Mucosa of gallbladder (tissue), 1 donor: Measurements from ENCODE around the gene RGS9BP. TPM values are rescaled to one million over a fixed set of nuclear protein-coding genes. Genes with fewer than 3 reads are reported as not detected.
"Not testable (repeated sequence)": the region's sequence is repeated elsewhere in the genome, so short reads cannot be mapped to it uniquely, and the experiment has no call there.

ENCODE experiments used
- DNase-seq: peaks from one replicate; pipeline ENCODE4 v3.0.0-alpha.2; 2020; ENCODE audit warnings: low spot score
- total RNA-seq: library from RNA; stranded (reverse); gene quantifications from one replicate; pipeline ENCODE4 v1.2.1, GENCODE V29; 2021
- donor health status: DM: no; HTN: no; CAD: no.

The RGS9BP gene, protein sequence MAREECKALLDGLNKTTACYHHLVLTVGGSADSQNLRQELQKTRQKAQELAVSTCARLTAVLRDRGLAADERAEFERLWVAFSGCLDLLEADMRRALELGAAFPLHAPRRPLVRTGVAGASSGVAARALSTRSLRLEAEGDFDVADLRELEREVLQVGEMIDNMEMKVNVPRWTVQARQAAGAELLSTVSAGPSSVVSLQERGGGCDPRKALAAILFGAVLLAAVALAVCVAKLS
- total RNA-seq, result 0.20 TPM

- DNase-seq, result peak; percentile 60
Measured at GRCh38 chr19:32675720-32676185, at the start of gene RGS9BP. Gene RGS9BP, plus strand, starts transcription at chr19:32675848. Its CDS starts 416 bp downstream, at chr19:32676264.

DNA sequence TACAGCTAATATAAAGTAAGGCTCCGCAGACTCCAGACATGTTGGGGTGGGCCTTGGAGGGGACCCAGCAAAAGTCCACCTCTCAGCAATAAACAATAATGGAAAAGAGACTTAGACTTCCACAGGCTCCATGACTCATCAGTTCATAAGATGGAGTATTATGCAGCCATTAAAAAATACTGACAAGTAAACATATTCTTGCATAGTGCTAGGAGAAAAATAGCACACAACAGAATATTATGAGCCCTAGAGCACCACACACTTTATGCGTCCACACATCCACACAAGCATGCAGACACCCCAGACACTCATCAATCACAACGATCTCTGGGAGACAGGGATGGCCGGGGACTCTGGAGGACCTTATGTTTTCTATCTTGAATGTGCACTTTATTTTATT is 48.7 kb upstream of the RGS9BP start:
- DNase-seq, result no peak

GRCh38 chr19:32627714-32628270 is 47.9 kb upstream of the RGS9BP start:
- DNase-seq, result no peak

GRCh38 chr19:32630338-32630737 is 45.3 kb upstream of the RGS9BP start:
- no peak for DNase-seq

GRCh38 chr19:32631381-32631780 is 44.3 kb upstream of the RGS9BP start:
- DNase-seq, result no peak

DNA sequence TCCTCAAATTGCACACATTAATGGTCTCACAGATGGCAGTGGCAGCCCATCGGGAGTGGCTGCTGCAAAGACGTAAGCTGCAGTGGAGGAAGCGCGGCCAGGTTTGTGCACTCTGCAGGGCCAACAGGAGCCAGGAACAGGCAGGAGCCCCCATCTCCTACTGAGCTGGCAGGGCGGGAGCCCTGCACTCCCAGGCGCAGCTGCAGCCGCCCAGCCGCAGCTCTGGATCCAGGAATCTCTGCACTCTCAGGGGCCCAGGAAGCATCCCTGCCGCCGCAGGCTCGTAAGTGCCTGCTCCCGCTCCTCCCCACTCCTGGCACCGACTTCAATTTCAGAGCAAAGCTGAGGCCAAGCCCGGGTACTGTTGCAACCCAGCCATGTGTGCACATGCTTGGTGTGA is 38.2 kb upstream of the RGS9BP start:
- DNase-seq, result no peak

DNA sequence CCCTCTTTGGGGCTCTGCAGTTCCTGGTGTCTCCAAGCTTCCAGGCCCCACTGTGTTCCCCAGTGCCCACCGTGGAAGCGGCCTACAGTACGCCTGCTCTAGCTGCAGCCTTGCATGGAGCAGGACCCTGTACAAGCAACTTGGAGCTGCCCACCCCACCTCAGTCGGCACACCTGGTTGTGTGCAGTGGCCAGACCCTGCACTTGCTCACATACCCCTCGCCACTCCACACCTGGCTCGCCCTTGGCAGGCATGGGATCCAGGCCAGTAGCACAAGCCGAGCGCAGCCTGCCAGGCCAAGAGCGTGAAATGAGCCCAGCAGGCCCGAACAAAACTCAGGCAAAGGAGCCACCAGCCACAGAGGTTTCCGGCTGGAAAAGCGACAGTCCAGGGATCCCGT is 37.0 kb upstream of the RGS9BP start:
- no peak for DNase-seq

GRCh38 chr19:32642771-32643170 is 32.9 kb upstream of the RGS9BP start:
- DNase-seq, result no peak

DNA sequence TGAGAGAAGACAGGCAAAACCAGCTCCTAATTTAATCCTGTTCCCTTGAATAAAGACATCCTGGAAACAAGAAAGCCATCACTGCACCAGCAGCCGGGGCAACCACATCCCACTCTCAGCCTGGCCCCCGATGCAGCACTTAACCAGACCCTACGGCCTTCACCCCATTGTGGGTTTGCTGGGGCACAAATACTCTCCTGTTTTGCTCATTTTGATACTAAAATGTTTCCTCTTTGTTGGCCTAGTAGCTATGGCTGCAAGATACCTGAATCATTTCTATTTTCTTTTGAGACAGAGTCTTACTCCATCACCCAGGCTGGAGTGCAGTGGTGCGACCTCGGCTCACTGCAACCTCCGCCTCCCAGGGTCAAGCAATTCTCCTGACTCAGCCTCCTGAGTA is 29.1 kb upstream of the RGS9BP start:
- DNase-seq, result no peak

DNA sequence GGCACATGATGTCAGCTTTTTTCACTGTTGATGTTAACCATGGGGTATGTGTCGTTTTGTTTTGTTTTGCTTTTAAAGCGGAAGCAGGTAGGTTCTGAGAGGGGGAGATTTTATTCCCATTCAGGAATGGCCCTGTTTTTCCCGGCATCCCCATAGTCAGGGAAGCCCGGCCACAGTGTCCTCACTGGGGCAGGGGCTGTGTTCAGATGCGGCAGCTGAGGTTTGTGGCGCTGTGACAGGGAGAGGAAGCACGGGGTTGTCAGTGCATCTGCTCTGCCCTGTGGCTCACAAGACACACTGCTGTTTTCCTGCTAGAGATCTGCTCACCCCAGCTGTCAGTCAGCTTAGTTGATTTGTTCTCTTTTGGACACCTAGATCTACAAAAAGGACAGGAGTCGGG is 28.3 kb upstream of the RGS9BP start:
- DNase-seq, result no peak

DNA sequence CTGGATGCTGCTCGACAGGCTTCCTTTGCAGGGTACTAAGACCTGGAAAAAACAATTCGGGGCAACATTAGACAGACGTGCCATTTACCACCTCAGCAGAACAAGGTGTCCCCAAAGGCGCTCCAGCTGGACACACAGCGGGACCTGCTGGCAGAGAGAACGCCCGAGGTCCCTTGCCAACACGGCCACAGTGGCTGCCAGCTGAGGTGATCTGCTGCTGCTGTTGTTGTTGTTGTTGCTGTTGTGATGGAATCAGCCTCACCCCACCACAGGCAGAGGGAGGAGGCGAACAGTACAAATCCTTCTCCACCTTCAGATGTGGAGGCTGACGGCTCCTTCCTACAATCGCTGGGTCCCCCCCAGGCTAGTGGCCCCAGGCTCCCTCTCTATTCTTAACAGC is 25.9 kb upstream of the RGS9BP start:
- no peak for DNase-seq

GRCh38 chr19:32650671-32651070 is 25.0 kb upstream of the RGS9BP start:
- no peak for DNase-seq

- DNase-seq, result no peak
Measured at GRCh38 chr19:32651729-32652140, 23.9 kb upstream of the RGS9BP start.

DNA sequence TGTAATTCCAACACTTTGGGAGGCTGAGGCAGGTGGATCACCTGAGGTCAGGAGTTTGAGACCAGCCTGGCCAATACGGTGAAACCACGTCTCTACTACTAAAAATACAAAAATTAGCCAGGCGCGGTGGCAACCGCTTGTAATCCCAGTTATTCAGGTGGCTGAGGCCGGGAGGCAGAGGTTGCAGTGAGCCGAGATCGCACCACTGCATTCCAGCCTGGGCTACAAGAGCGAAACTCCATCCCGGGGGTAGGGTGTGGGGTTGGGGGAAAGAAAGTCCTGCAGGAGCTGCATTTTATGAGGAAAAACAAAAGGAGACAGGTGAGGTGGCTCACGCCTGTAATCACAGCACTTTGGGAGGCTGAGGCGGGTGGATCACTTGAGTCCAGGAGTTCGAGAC is 23.3 kb upstream of the RGS9BP start:
- DNase-seq, result not testable (repeated sequence)

- peak; percentile 82 for DNase-seq
Measured at GRCh38 chr19:32652894-32653598, 22.6 kb upstream of the RGS9BP start.

DNA sequence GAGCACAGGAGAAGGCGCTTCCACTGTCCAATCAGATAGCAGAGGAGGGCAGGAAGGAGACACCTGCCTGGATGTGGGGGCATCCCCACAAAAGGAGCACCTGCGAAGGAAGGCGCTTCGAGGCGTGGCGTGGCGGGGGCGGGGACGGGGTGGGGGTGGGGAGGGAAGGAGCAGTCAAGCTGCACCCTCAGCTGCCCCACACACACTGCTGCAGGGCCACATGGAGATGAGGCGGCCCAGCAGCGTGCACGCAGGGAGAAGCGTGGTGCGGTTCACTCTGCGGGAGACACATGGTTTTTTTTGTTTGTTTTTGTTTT is 22.1 kb upstream of the RGS9BP start:
- DNase-seq, result no peak

DNA sequence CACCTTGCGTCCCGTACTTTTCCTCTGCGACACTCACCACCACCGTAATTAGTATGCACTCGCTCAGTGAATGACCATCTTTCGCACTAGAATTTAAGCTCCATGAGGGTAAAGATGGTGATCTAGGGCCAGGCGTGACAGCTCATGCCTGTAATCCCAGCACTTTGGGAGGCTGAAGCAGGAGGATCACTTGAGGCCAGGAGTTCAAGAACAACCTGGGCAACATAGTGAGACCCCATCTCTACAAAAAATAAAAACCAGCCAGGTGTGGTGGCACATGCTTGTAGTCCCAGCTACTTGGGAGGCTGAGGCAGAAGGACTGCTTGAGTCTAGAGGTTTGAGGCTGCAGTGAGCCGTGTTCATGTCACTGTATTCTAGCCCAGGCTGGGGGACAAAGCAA is 19.3 kb upstream of the RGS9BP start:
- DNase-seq, result not testable (repeated sequence)

DNA sequence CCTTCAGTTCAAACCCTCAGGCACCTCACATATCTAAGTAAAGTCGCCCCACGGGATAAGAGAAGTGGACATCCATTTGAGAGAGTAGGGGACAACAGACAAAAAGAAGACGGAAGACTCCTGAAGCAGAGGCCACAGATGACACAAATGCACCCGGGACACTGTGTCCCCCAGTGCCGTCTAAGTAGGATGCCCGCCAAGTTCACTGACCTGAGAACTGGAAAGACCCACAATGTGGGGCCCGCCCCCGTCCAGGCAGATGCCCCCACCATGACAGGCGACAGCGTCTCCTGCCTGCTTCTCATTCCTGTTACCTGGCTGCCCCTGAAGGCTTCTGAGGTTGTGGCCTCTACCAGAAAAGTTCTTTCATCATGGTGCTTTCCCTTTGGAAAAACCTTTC is 17.6 kb upstream of the RGS9BP start:
- DNase-seq, result no peak

DNA sequence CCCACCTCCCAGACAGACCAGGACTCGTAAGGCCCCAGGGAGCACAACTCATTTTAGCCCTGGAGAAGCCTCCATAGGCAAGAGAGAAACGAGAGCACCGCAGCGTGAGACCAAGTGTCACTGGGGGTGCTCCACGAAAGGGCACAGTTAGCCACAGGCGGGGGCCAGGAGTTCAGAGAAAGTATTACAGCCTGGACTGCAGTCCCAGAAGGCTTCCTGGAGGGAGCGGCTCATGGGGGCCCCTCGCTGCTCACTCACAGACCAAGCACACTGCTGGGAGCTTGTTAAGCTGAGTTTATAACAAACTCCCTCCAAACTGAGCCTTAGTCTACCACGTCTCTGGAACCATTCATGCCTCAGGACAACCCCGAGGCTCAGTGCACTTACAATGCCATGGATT is 17.1 kb upstream of the RGS9BP start:
- no peak for DNase-seq

GRCh38 chr19:32661318-32661717 is 14.3 kb upstream of the RGS9BP start:
- DNase-seq, result no peak

- no peak for DNase-seq
Measured at GRCh38 chr19:32662186-32662585, 13.5 kb upstream of the RGS9BP start.

GRCh38 chr19:32666084-32666483 is 9.6 kb upstream of the RGS9BP start:
- DNase-seq, result no peak

GRCh38 chr19:32669310-32669709 is 6.3 kb upstream of the RGS9BP start:
- no peak for DNase-seq
